GM19099 (cell line): Measurements from ENCODE around the gene MIA3.

Source experiments
- POLR2A ChIP-seq: IDR thresholded peaks from 3 replicates; pipeline ENCODE4 v1.6.1; 2011; ENCODE audit warnings: low read depth; ENCODE audit not compliant: insufficient read length; ENCODE audit errors: extremely low read depth

The MIA3 gene

DNA sequence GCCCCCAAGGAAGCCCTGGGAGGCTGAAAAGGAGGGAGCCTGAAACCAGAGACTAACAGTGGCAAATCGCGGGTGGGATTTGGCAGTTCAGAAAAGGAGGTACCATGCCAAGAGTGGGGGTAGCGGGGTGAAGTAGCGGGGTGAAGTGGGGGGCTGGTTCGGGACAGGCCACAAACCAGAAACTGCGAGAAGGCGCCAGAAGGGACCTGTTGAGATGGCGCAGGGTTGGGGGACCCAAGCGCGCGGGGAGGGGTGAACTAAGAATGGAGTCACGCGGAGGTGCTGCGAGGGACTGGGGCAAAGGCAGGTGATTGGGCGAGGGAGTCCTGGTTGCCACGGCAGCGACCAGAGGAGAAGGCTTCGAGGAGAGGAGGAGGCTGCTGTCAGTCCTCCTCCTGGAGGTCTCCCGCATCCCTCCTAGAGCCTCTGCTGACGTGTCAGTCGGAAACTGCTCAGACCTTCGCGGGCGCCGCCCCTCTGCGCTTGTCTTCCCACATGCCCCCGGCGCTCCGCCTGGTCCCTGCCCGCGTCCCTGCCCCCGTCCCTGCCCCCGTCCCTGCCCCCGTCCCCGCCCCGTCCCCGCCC, 438 bp upstream of the MIA3 start:
- peak; percentile 44 for TF ChIP-seq POLR2A

DNA sequence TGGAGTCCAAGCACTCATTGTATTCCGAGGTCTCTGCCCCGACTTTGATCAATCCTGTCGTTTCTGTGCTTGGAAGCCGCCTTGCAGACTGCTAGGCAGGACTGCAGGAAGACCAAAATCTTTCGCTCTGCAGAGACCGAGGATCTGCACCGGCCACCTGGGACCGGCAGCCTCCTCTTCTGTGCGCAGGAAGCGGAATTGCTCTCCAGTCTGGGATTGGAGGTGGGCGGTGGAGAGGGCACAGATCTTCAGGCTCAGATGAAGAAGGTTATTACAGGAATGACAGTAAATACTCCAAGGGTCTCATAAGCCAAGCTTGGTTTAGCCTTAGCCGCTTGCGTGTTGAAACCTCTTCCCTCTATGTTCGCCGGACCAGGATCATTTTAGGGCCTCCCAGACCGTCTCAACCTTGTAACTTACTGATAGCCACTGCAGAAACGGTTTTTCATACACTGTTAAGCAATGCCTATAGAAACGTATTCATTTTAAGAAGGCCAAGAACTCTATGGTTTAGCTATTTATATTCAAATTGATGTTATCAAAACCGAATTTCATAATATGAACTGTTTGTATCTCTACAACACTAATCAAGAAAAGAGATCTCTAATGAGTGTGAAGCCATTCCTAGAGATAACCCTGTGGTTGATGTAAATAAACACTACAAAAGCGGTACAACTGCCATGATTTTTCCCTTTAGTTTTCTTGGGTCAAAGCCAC, 1.1 kb downstream of the MIA3 start:
- no peak for TF ChIP-seq POLR2A

DNA sequence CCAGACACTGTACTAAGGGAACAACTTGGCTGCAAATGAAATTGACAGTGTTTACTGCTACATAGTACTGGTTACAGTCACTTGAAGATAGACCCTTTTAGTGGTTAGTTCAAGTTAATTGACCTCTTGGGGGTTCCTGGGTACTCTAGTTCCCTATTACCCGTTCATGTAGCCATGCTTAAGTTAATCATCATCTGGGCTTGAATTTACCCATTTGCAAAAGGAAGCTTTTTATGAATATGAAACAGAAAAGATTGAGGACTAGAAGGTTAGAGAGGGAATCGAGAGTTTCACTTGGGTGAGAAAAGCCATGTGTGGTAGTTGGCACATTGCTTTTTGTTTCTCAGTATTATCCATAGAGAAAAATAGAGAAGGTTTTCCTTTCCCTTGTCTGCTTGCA, 2.7 kb downstream of the MIA3 start:
- TF ChIP-seq POLR2A = no peak

DNA sequence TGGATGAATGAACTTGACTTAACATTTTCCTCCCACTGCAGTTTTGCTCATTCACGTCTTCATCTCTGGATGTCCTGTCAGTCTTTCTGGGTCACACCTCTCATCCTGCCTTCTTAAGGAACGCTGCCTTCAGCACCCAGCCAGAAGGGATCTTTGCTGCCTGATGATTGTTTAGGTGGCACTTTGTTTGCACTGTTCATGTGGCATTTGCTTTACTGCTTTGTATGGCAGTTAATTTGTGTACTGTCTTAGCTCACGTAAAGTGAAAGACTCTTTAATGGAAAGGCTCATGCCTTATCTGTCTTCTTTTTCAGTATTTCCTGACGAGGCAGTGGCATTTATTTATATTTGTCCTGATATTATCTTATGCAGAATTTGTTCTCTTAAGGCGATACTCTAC, 4.9 kb downstream of the MIA3 start:
- no peak for TF ChIP-seq POLR2A

DNA sequence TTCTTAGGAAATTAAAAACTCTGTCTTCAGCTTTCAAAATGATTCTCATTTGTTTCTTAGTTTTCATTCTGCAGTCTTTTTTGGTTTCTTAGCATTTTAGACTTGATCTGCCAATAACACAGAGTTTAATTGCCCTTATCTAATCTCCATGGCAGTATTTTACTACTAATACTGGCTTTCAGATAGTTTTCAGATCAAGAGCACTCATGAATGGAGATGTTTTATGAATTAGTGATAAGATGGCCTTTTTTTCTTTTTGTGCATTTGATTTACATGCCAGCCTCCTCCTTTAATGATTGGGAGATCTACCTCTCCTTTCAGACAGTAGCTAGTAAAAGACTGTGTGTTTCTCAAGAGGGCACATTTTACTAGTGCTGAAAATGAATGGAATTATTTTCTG, 5.6 kb downstream of the MIA3 start:
- no peak for TF ChIP-seq POLR2A

DNA sequence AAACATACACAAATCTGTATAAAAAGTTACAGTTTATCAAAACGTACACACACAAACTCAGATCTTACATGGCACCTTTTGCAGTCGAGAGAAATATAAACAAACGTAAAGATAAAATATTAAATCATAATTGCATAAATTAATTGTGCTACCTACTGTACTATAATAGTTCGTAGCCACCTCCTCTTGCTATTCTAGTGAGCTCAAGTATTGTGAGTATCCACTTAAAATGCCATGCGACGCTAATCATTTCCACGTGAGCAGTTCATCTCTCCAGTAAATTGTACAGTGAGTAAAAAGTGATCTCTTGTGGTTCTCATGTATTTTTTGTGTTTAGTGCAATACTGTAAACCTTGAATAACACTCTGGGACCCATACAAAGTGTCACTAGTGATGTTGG, 6.3 kb downstream of the MIA3 start:
- no peak for TF ChIP-seq POLR2A

DNA sequence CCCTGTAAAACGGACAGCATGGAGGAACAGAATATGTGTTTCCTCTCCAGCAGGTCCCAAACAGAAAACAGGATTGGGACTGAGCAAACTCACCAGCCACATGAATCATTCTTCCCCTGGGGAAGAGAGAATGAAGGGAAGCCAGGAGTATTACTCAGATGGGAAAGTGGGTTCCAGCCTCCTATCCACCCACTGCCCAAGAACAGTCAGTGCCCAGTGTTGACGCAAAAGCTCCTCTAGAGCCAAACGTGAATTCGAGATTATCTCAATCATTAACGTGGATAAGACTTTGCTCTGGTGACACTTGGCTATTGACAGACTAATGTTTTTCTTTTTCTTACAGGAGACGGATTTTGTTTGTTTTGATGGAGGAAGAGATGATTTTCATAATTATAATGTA, 9.3 kb downstream of the MIA3 start:
- TF ChIP-seq POLR2A = no peak

DNA sequence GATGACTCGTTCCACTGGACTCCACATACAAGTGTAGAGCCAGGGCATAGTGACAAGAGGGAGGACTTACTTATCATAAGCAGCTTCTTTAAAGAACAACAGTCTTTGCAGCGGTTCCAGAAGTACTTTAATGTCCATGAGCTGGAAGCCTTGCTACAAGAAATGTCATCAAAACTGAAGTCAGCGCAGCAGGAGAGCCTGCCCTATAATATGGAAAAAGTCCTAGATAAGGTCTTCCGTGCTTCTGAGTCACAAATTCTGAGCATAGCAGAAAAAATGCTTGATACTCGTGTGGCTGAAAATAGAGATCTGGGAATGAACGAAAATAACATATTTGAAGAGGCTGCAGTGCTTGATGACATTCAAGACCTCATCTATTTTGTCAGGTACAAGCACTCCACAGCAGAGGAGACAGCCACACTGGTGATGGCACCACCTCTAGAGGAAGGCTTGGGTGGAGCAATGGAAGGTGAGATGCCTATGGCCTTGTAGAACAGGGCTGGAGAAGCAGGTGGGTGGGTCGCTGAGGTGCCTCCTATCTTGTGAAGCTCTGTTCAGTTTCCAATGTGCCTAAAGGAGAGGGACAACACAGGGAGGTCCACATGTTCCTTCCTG, 12.1 kb downstream of the MIA3 start:
- no peak for TF ChIP-seq POLR2A

DNA sequence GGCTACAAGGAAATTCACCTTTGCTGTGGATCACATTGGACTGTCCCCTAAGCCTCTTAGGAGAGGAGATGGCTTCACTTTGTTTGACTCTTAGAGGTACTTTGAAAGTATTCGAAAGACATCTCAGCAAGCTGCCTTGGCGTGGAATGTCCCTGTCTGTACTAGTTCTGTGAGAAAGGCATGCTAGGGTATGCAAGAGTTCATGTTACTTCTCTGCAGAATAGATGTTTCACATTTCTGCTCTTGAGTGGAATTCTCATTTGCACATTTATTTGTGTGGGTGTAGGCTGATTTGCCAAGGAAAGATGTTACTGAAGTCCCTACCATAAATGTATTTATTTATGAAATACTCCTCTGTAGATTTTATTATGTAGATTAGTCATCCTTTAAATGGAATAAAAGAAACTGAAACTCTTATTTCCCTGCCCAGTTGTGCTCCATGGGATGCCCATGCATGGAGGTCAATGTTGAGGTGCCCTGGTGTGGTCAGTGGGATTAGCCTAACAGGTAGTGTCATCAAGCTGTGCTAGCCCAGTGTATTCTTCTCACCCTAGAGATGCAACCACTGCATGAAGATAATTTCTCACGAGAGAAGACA, 13.8 kb downstream of the MIA3 start:
- TF ChIP-seq POLR2A = no peak

DNA sequence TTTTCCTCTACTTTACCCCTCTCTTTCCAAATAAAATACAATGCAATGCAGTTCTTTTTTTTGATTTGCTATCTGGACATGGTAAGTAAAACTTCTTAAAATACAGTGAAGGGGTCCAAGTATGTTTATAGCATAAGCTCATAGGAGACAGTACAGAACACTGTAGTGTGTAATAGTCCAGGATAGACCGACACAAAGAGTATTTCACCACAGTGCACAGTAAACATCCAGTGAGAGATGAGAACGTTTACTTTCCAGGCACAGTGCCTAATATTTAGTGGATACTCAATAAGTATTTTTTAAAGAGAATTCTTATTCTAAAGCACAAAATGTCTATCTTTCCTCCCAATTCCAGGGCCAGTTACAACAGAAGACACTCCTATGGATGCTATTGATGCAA, 14.9 kb downstream of the MIA3 start:
- TF ChIP-seq POLR2A = no peak

DNA sequence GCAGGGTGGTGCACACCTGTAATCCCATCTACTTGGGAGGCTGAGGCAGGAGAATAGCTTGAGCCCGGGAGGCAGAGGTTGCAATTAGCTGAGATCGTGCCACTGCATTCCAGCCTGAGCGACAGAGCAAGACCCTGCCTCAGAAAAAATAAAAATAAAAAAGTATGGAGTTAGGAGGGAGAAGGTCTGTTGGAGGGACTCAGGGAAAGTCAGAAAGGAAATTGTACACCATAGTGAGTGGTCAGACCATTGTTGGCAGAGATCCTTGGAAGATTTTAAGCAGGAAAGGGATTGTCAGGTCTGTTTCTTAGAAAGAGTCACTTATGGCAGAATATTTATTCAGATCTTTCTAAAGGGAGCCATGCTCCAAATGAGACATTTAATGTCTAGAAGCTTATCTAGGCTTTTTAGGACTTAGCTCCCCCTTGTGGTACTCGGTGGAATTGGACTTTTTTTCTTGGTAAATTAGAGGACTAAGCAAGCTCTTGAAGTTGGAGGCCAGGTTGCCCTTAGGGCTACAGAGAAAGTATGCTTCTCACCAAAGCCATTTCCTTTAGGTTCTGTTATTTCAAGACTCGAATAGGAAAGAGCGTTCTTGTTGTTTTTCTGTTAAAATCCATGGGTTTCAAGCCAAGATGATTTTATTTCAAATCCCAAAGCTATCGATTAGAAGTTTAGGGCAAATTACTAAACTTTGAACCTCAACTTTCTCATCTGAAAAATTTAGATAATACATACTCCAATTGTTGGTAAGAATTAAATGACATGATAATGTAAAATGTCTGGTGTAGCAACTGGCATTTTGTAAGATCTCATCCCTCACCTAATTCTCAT, 16.5 kb downstream of the MIA3 start:
- TF ChIP-seq POLR2A = no peak

DNA sequence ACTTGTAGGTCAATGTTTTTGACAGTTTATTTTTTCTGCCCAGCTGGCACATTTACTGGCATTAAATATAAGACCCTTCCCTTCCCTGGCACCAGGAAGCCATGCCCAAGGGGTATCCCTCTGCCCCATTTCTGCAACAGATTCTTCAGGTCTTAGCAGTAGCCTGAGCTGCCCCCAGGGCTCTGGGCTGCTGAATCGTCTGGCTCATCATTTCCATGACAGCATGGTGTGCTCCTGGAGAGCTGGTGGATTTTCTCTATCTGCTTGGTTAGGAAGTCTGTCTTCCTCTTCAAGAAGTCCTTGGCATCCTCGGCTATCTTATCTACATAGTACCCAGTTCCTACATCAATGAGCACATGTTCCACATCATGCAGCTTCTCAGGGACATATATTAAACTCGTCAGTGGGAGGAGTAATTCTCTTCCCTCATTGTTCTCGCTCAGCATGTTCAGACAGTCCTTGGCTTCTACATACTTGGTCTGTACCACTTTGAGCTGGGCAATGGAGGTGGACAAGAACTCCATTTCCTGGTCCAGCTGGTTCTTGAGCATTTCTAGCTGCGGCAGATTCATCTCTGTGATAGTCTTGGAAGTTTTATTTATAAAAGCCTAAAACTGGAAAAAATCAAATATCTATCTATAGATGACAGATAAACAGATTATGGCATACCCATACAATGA, 23.5 kb downstream of the MIA3 start:
- TF ChIP-seq POLR2A = no peak

DNA sequence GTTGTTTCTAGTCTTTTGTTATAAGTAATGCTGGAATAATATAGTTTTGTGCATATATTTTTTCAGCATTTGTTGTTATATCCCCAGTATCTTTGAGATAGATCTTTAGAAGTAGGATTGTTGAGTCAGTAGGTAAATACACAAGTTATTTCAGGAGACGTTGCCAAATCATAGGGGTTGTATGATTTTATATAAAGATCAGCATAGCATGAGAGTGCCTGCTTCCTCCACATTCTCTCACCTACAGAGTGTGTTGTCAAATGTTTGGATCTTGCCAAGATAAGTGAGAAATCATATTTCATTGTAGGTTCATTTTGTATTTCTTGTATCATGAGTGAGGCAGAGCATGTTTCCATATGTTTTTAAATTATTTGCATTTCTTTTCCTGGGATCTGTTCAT, 24.6 kb downstream of the MIA3 start:
- no peak for TF ChIP-seq POLR2A

DNA sequence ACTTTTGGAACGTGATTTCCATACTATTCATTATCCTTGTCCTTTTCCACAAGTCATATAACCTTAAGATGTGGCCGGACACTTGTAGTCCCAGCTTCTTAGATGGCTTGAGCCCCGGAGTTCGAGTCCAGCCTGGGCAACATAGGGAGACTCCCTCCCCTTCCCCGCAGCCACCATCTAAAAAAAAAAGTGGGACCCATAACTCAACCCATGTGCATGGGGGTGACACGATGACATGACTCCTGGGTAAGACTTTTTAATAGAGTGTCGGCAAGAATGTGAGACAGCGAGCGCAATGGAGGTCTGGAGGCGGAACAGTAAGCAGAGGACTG, 25.7 kb downstream of the MIA3 start:
- no peak for TF ChIP-seq POLR2A
